SKM-1 treated with dmso at 0.1 percent for 144 hours (cell line): ENCODE data around the gene LRP3.
"Not testable (repeated sequence)": the region's sequence is repeated elsewhere in the genome, so short reads cannot be mapped to it uniquely, and the experiment has no call there.

Source experiments
- DNase-seq: peaks from one replicate; lab custom pipeline; 2025; ENCODE audit not compliant: unreplicated experiment; lab: John Stamatoyannopoulos, UW

The LRP3 gene

GRCh38 chr19:33193865-33194362 is at the start of gene LRP3:
LRP3 (plus strand) TSS chr19:33194330; CDS start chr19:33194786, 456 bp downstream.
- no peak for DNase-seq

- no peak for DNase-seq
Measured at GRCh38 chr19:33146209-33146608, 47.9 kb upstream of the LRP3 start.

- DNase-seq = no peak
Measured at GRCh38 chr19:33147538-33147937, 46.6 kb upstream of the LRP3 start.

- DNase-seq = no peak
Measured at GRCh38 chr19:33150852-33151518, 43.1 kb upstream of the LRP3 start.

DNA sequence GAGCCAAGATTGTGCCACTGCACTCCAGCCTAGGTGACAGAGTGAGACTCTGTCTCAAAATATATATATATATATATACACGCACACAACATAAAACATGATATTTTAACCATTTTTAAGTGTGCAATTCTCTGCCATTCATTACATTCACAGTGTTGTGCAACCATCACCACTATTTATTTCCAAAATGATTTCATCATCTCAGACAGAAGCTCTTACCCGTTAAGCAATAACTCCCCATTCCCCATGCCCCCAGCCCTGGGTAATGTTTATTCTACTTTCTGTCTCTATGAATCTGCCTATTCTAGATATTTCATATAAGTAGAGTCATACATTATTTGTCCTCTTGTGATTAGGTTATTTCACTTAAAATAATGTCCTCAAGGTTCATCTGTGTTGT is 42.0 kb upstream of the LRP3 start:
- peak; percentile 70 for DNase-seq

DNA sequence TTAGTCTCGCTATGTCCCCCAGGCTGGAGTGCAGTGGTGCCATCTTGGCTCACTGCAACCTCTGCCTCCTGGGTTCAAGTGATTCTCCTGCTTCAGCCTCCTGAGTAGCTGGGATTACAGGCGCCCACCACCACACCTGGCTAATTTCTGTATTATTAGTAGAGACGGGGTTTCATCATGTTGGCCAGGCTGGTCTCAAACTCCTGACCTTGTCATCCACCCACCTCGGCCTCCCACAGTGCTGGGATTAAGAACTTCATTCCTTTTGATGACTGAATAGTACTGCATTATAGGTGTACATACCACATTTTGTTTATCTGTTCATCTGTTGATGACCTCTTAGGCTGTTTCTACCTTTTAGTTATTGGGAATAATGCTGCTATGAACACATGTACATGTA is 41.5 kb upstream of the LRP3 start:
- DNase-seq = not testable (repeated sequence)

DNA sequence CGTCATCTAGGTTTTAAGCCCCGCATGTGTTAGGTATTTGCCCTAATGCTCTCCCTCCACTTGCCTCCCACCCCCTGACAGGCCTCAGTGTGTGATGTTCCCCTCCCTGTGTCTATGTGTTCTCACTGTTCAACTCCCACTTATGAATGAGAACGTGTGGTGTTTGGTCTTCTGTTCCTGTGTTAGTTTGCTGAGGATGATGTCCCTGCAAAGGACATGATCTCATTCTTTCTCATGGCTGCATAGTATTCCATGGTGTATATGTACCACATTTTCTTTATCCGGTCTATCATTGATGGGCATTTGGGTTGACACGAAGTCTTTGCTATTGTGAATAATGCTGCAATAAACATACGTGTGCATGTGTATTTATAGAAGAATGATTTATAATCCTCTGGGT is 39.8 kb upstream of the LRP3 start:
- not testable (repeated sequence) for DNase-seq

DNA sequence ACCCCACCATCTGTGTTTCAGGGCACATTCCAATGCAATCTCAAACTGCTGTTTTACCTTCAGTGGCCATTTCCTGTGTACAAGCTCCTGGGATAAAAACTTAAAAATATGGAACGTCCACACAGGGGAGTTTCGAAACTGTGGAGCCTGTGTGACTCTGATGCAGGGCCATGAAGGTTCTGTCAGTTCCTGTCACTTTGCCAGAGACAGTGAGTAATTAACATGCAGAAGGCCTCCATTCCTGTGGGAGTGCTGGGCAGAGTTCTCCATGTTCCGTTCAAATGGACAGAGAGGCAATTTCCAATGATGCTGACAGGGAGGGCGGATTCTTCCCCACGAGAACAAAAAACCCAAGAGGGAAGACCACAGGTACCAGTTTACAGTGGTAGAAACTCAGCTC is 37.8 kb upstream of the LRP3 start:
- no peak for DNase-seq

- no peak for DNase-seq
Measured at GRCh38 chr19:33157906-33158305, 36.2 kb upstream of the LRP3 start.

- no peak for DNase-seq
Measured at GRCh38 chr19:33158365-33158764, 35.8 kb upstream of the LRP3 start.

DNA sequence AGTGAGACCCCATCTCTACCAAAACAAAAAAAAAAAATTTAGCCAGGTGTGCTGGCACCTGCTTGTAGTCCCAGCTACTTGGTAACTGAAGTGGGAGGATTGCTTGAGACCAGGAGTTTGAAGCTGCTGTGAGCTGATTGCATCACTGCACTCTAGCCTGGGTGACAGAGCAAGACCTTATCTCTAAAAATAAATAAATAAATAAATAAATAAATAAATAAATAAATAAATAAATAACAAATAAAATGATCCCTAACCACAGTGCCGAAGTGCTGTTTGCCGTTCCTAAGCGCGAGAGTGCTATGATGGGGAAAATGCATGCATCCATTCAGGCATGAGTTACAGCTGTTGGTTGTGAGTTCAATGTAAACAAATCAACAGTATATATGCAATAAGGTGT is 35.0 kb upstream of the LRP3 start:
- DNase-seq = no peak

DNA sequence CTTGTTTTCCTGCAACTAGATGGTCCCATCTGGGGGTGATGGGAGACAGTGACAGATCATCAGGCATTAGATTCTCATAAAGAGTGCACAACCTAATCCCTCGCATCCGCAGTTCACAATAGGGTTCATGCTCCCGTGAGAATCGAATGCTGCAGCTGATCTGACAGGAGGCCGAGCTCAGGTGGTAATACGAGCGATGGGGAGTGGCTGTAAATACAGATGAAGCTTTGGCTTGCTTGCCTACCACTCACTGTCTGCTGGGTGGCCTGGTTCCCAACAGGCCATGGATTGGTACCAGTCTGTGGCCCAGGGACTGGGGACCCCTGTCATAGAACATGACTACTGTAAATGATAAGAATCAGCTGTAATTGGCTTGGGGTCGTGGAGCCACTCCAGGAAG is 34.2 kb upstream of the LRP3 start:
- DNase-seq = no peak

DNA sequence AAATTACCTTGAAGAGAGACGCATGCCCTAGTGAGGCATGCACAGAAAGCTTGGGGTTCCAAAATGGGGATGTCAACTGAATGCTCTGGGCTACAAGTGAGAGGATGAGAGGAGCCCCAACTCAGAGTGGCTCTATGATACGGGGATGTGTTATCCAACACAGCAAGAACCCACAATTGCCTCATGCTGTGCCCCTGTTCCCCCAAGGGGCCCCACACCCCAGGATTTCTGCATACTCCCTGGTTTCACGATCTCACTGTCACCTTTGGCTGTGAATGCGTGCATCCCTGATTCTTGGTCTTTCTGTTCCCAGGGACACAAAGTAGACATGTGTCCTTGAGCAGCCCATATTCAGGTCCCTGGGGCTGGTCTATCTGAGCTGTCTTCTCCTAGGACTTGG is 32.9 kb upstream of the LRP3 start:
- DNase-seq = peak; percentile 42

- no peak for DNase-seq
Measured at GRCh38 chr19:33163481-33163880, 30.6 kb upstream of the LRP3 start.

- DNase-seq = not testable (repeated sequence)
Measured at GRCh38 chr19:33166037-33166436, 28.1 kb upstream of the LRP3 start.

DNA sequence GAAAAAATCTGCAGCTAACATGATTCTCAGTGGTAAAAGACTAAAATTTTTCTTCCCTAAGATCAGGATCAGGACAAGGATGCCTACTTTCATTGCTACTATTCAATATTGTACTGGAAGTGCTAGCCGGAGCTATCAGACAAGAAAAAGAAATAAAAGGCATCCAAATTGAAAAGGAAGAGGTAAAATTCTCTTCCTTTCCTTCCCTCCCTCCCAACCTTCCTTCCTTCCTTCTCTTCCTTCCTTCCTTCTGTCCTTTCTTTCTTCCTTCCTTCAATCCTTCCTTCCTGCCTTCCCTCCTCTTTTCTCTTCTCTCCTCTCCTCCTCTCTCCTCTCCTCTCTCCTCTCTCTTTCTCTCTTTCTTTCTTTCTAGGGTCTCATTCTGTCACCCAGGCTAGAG is 26.7 kb upstream of the LRP3 start:
- DNase-seq = no peak

DNA sequence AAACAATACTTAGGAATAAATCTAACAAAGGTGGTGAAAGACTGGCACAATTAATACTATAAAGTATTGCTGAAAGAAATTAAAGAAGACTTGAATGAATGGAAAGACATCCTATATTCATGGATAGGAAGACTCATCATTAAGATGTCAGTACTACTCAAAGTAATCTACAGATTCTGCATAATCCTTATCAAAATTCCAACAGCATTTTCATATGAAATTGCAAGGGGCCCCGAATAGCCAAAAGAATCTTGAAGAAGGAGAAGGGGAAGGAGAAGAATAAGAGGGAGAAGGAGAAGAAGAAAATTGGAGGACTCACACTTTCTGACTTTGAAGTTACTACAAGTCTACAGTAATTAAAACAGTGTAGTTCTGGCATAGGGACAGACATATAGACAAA is 25.6 kb upstream of the LRP3 start:
- no peak for DNase-seq

GRCh38 chr19:33171222-33171795 is 22.8 kb upstream of the LRP3 start:
- no peak for DNase-seq

GRCh38 chr19:33171916-33172359 is 22.2 kb upstream of the LRP3 start:
- no peak for DNase-seq

DNA sequence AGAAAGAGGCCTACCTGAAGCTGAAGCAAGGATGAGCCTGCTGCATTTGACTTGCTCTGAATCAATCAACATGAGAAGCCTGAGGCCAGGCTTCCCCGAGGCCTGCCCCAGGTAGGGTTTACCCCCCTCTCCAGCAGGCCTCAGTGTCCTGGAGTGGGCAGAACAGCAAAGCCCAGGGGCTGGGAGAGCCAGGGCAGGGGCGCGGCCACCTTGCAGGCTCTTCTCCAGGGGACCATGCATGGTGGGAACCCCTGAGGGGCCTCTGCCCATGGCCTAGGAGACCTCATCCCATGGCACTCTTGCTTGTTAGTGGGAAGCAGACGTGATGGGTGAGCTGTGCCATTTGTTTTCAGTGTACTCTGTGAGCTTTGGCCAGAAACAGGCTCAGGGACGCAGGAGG is 19.9 kb upstream of the LRP3 start:
- no peak for DNase-seq

GRCh38 chr19:33175156-33175782 is 18.9 kb upstream of the LRP3 start:
- no peak for DNase-seq

- DNase-seq = no peak
Measured at GRCh38 chr19:33175886-33176669, 18.1 kb upstream of the LRP3 start.
